Spleen (tissue), 7 donors: ENCODE measurements around the gene ANKRD13B.

ENCODE experiments used
- POLR2AphosphoS5 ChIP-seq, 3 donors: sonication (generic); formaldehyde crosslinking; IDR thresholded peaks; one replicate each; pipeline ENCODE4 v1.5.1; 2017; ENCODE audit warnings: antibody characterized with exemption in 3 of 3
- TF ChIP-seq, protein P1 (sequence below), 11 experiments: fragments of 200-600 bp in 7 of 11; fragments of 450-650 bp in 4 of 11; sonication (generic) in 4 of 11; IDR thresholded peaks in 8 of 11; conservative IDR thresholded peaks in 3 of 11; 1 replicate in 7 of 11; 2 replicates in 4 of 11; pipeline versions ENCODE4 v1.4.0 to v1.8.0; 2016 to 2021; ENCODE audit warnings: antibody characterized with exemption in 11 of 11, inconsistent platforms in 4 of 11, mild to moderate bottlenecking in 1 of 11
- donor health status: DM: no; HTN: no; CAD: no; lungs with moderate emphysema.
- donor health status: DM: no; HTN: no; CAD: no.
- donor health status: DM: no; HTN: no; CAD: no.

DNA sequence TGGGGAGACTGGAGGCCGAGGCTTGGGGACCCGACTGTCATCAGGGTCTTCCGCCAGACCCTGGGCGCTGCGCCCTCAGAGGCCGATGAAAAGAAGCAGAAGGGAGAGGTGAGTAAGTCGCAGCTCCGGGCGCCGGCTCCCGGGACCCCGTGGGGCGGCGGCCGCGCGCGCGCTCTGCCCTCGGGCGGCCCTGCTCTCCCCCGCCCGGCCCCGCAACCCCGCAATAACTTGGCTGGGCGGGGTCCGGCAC, 25.7 kb upstream of the ANKRD13B start:
- TF ChIP-seq POLR2AphosphoS5 (IDR thresholded peaks at IDR 0.05): no peak
- TF ChIP-seq, protein P1, sequence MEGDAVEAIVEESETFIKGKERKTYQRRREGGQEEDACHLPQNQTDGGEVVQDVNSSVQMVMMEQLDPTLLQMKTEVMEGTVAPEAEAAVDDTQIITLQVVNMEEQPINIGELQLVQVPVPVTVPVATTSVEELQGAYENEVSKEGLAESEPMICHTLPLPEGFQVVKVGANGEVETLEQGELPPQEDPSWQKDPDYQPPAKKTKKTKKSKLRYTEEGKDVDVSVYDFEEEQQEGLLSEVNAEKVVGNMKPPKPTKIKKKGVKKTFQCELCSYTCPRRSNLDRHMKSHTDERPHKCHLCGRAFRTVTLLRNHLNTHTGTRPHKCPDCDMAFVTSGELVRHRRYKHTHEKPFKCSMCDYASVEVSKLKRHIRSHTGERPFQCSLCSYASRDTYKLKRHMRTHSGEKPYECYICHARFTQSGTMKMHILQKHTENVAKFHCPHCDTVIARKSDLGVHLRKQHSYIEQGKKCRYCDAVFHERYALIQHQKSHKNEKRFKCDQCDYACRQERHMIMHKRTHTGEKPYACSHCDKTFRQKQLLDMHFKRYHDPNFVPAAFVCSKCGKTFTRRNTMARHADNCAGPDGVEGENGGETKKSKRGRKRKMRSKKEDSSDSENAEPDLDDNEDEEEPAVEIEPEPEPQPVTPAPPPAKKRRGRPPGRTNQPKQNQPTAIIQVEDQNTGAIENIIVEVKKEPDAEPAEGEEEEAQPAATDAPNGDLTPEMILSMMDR (IDR thresholded peaks at IDR 0.05 in 8 of 11, conservative IDR thresholded peaks at IDR 0.05 in 3 of 11): no peak
